PC-3 (cell line): Measurements from ENCODE around the gene PLCL2. TPM values are rescaled to one million over a fixed set of nuclear protein-coding genes. Genes with fewer than 3 reads are reported as not detected.
A peak's percentile ranks its signal among the peaks of the same experiment; 100 is the strongest.

ENCODE experiments used
- ATAC-seq: fragments of 200-7000 bp; cut with Tn5 transposase; 2 replicates; pipeline ENCODE4 v1.9.1; 2020; ENCODE audit warnings: mild to moderate bottlenecking, moderate library complexity
- BruUV-seq: library from RNA; stranded (reverse); fragments of 400-500 nt; replicated peaks from 2 replicates; lab custom pipeline; 2021; lab: Mats Ljungman, UMichigan
- CTCF ChIA-PET: fragments of 300-600 bp; sonication (Branson Sonifier 250); formaldehyde crosslinking; loops from one replicate; lab custom pipeline; 2022; ENCODE audit warnings: antibody characterized with exemption; lab: Charles Lee
- POLR2A ChIA-PET: fragments of 300-600 bp; sonication (Branson Sonifier 250); formaldehyde crosslinking; loops from one replicate; lab custom pipeline; 2022; ENCODE audit warnings: antibody characterized with exemption; ENCODE audit not compliant: unreplicated experiment; lab: Charles Lee
- DNase-seq: peaks from one replicate; pipeline ENCODE4 v3.0.0-alpha.2; 2015
- H2AFZ ChIP-seq: fragments of 300-600 bp; sonication (generic); 2 replicates; pipeline ENCODE4 v1.6.0; 2016; ENCODE audit warnings: antibody characterized with exemption, low read length
- H3F3A ChIP-seq: fragments of 300-600 bp; sonication (generic); one replicate; pipeline ENCODE4 v1.6.0; 2017; ENCODE audit warnings: antibody characterized with exemption, low read length, control low read depth, mild to moderate bottlenecking; ENCODE audit not compliant: unreplicated experiment
- H3K27ac ChIP-seq: fragments of 300-600 bp; sonication (generic); 2 replicates; pipeline ENCODE4 v1.5.1; 2016; ENCODE audit warnings: mild to moderate bottlenecking, low read length
- H3K27me3 ChIP-seq: fragments of 300-600 bp; sonication (generic); 2 replicates; pipeline ENCODE4 v1.6.1; 2016; ENCODE audit warnings: low read length, mixed read lengths
- H3K36me3 ChIP-seq: fragments of 300-600 bp; sonication (generic); 2 replicates; pipeline ENCODE4 v1.6.1; 2016; ENCODE audit warnings: low read depth, mixed run types, low read length, mixed read lengths
- H3K4me1 ChIP-seq: fragments of 300-600 bp; sonication (generic); 2 replicates; pipeline ENCODE4 v1.5.1; 2016; ENCODE audit warnings: low read length; ENCODE audit not compliant: insufficient read depth
- H3K4me2 ChIP-seq: fragments of 300-600 bp; sonication (generic); 2 replicates; pipeline ENCODE4 v1.6.0; 2016; ENCODE audit warnings: low read length
- H3K4me3 ChIP-seq: fragments of 300-600 bp; sonication (generic); 2 replicates; pipeline ENCODE4 v1.5.1; 2016; ENCODE audit warnings: mild to moderate bottlenecking, low read length, mixed read lengths
- H3K79me2 ChIP-seq: fragments of 300-600 bp; sonication (generic); 2 replicates; pipeline ENCODE4 v1.6.1; 2017; ENCODE audit warnings: low read length, mixed read lengths
- H3K9ac ChIP-seq: fragments of 300-600 bp; sonication (generic); 2 replicates; pipeline ENCODE4 v1.6.0; 2016; ENCODE audit warnings: mild to moderate bottlenecking, low read length
- H3K9me2 ChIP-seq: fragments of 300-600 bp; sonication (generic); replicated peaks from 2 replicates; pipeline ENCODE4 v1.6.1; 2016; ENCODE audit warnings: mixed run types, low read length, mixed read lengths
- H3K9me3 ChIP-seq: fragments of 300-600 bp; sonication (generic); 2 replicates; pipeline ENCODE4 v1.6.1; 2016; ENCODE audit warnings: low read length, mixed read lengths
- H4K20me1 ChIP-seq: fragments of 300-600 bp; sonication (generic); 2 replicates; pipeline ENCODE4 v1.6.1; 2016; ENCODE audit warnings: low read length, mixed read lengths
- EZH2 ChIP-seq: fragments of 300-600 bp; sonication (generic); IDR thresholded peaks from one replicate; pipeline ENCODE4 v1.6.1; 2017; ENCODE audit warnings: antibody characterized with exemption, mild to moderate bottlenecking, low read length; ENCODE audit not compliant: unreplicated experiment
- EZH2phosphoT487 ChIP-seq: fragments of 300-600 bp; sonication (generic); IDR thresholded peaks from 2 replicates; pipeline ENCODE4 v1.6.1; 2018; ENCODE audit warnings: mild to moderate bottlenecking, antibody characterized with exemption, low read length, borderline replicate concordance
- intact Hi-C: fragments of 100-400 bp; cut with micrococcal nuclease; formaldehyde crosslinking; loops from 2 replicates; pipeline ENCODE4 v1.9.0; 2023
- total RNA-seq: library from RNA; depleted of rRNA; stranded (reverse); fragments of >200 nt; gene quantifications from 2 replicates; pipeline ENCODE4 v1.2.3, GENCODE V29; 2014
- TF ChIP-seq, protein P1 (sequence below): fragments of 300-600 bp; sonication (generic); conservative IDR thresholded peaks from 2 replicates; pipeline ENCODE4 v1.5.1; 2017; ENCODE audit warnings: antibody characterized with exemption, low read depth, mild to moderate bottlenecking, low read length

Gene PLCL2
- total RNA-seq, 1 experiment from 2014 or later: 9.8 TPM

DNA sequence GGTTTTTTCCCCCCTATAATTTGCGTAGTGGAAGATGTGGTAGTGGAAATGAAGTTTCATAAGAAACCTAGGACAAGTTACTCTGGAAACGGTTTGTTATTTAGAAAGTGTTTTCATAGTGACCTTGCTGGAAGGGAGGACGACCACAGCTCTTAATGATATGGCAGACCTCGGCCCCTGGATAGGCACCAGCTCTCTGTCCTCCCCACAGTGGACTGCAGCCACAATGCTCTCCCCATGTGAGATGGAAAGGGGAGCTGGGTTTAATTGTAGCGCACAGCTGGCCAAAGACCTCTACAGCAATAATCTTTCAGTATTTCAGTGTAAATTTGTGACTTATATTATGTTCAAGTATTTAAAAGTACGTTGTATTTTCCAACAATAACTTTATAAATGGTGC lies 151.2 kb downstream of the PLCL2 start:
- no peaks in the 10 kb centered on the region for H3K9me2 ChIP-seq
- no peaks in the 10 kb centered on the region for H4K20me1 ChIP-seq
- no peak overlapping the region for H3K9ac ChIP-seq
- no peaks in the 10 kb centered on the region for H3K9me3 ChIP-seq
- no peak for TF ChIP-seq EZH2phosphoT487
- no peak for TF ChIP-seq EZH2
- TF ChIP-seq, protein P1, sequence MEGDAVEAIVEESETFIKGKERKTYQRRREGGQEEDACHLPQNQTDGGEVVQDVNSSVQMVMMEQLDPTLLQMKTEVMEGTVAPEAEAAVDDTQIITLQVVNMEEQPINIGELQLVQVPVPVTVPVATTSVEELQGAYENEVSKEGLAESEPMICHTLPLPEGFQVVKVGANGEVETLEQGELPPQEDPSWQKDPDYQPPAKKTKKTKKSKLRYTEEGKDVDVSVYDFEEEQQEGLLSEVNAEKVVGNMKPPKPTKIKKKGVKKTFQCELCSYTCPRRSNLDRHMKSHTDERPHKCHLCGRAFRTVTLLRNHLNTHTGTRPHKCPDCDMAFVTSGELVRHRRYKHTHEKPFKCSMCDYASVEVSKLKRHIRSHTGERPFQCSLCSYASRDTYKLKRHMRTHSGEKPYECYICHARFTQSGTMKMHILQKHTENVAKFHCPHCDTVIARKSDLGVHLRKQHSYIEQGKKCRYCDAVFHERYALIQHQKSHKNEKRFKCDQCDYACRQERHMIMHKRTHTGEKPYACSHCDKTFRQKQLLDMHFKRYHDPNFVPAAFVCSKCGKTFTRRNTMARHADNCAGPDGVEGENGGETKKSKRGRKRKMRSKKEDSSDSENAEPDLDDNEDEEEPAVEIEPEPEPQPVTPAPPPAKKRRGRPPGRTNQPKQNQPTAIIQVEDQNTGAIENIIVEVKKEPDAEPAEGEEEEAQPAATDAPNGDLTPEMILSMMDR: no peak
- POLR2A ChIA-PET: no interaction called here
- DNase-seq (no peak), ATAC-seq (no peak)
- H3F3A ChIP-seq: peaks cover 15% of the 10 kb centered on the region
- H3K4me2 ChIP-seq: no peak overlapping the region
- no peaks in the 10 kb centered on the region for H3K79me2 ChIP-seq
- H3K4me3 ChIP-seq: no peak overlapping the region
- intact Hi-C loops: loop anchor here (5.0 to 10.0 kb wide), 2 partner anchors 309 to 771 kb away; partner anchors contain the start of genes DPH3 and OXNAD1
- peaks cover 43% of the 10 kb centered on the region for H3K4me1 ChIP-seq
- no TSS peak for BruUV-seq
- H3K27ac ChIP-seq: no peak overlapping the region
- H2AFZ ChIP-seq: no peak overlapping the region
- H3K27me3 ChIP-seq: no peaks in the 10 kb centered on the region
- H3K36me3 ChIP-seq: no peaks in the 10 kb centered on the region
- CTCF ChIA-PET: no interaction called here

DNA sequence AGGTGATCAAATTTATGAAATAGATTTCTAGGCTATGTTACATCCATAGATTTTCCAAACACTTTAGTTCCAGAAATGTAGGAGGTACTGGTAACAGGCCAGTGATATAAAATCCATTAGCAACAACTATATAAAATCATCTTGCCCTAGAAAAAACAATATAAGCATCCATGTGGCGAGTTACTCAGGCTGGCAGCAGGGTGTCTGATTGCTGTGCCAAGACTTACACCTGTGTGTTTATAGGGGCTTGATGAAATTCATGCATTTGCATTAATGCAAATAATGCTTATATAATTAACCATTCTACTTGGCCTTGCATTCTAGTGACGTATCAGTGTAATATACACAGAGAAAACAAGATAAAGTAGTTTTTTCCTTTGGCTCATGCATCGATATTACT lies 153.4 kb downstream of the PLCL2 start:
- H4K20me1 ChIP-seq: no peaks in the 10 kb centered on the region
- ChIA-PET POLR2A (no interaction called here), CTCF (no interaction called here)
- peaks cover 53% of the 10 kb centered on the region for H3K4me1 ChIP-seq
- H3K79me2 ChIP-seq: no peaks in the 10 kb centered on the region
- no peak overlapping the region for H3K4me3 ChIP-seq
- intact Hi-C loops: loop anchor here (2.0 to 10.0 kb wide), 3 partner anchors 33 to 773 kb away; partner anchors contain the start of genes DPH3 and OXNAD1
- TF ChIP-seq, protein P1: no peak
- TF ChIP-seq EZH2phosphoT487 (no peak), EZH2 (no peak)
- peak overlapping the region; percentile 17; the same call in 1 of the 2 replicates for H3K4me2 ChIP-seq
- no peaks in the 10 kb centered on the region for H3K27me3 ChIP-seq
- H3K27ac ChIP-seq: peak overlapping the region; percentile 96
- no peaks in the 10 kb centered on the region for H3K9me2 ChIP-seq
- H2AFZ ChIP-seq: no peak overlapping the region
- DNase-seq: no peak
- peak overlapping the region; percentile 67 for H3K9ac ChIP-seq
- BruUV-seq: no TSS peak
- ATAC-seq: no peak
- H3K9me3 ChIP-seq: no peaks in the 10 kb centered on the region
- no peaks in the 10 kb centered on the region for H3K36me3 ChIP-seq
- H3F3A ChIP-seq: peaks cover 15% of the 10 kb centered on the region

DNA sequence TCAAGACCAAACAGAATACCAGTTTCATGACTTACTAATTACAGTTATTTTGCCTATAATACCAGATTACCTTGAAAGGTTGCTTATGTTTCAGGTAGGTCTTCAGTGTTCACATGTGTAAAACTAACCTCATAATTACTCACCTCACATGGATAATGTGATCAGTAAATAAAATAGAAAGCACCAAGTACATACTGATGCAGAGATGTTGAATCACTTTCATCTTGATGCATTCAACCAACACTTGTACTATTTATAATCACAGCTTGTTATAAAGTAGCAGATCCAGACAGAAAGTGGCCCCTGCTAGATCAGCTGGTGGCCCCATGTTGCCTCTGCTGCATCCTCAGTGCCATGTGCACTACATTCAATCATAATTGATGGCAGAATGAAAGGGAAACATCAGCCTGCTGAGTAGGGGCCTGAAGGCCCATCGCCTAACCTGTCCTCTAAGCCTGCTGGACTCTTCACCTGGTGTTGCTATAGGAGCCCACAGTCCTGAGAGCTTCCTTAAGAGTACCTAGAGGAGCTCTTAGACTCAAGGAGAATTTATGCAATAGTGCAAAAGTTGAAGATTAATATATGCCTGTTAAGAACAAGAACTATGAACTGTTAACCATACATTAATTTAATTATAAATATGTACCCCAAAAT lies 154.3 kb downstream of the PLCL2 start:
- H3K9me3 ChIP-seq: no peaks in the 10 kb centered on the region
- peak; percentile 49 for DNase-seq
- H4K20me1 ChIP-seq: no peaks in the 10 kb centered on the region
- ChIA-PET POLR2A (interaction anchor here (0.7 kb wide), 1 partner anchor 210 kb away, joined by 3 read pairs; no protein-coding TSS in a partner anchor), CTCF (interaction anchor here (0.6 to 1.4 kb wide), 2 partner anchors 108 to 210 kb away, joined by 3 to 5 read pairs; no protein-coding TSS in a partner anchor)
- BruUV-seq: no TSS peak
- no peaks in the 10 kb centered on the region for H3K36me3 ChIP-seq
- peak; percentile 47 for ATAC-seq
- H3K4me1 ChIP-seq: peaks cover 44% of the 10 kb centered on the region
- no peak for TF ChIP-seq EZH2
- TF ChIP-seq, protein P1: no peak
- TF ChIP-seq EZH2phosphoT487: no peak
- H3K79me2 ChIP-seq: no peaks in the 10 kb centered on the region
- peak overlapping the region; percentile 96 for H3K27ac ChIP-seq
- H3K9ac ChIP-seq: peak overlapping the region; percentile 67
- no peak overlapping the region for H3K4me3 ChIP-seq
- H3K9me2 ChIP-seq: no peaks in the 10 kb centered on the region
- peak overlapping the region; percentile 72 for H3K4me2 ChIP-seq
- peaks cover 15% of the 10 kb centered on the region for H3F3A ChIP-seq
- no peak overlapping the region for H2AFZ ChIP-seq
- no peaks in the 10 kb centered on the region for H3K27me3 ChIP-seq
- intact Hi-C loops: loop anchor here (1.0 to 10.0 kb wide), 7 partner anchors 32 to 774 kb away; partner anchors contain the start of genes DPH3 and OXNAD1
